HepG2 (cell line): ENCODE measurements around the gene PIEZO1. TPM values are rescaled to one million over a fixed set of nuclear protein-coding genes. Genes with fewer than 3 reads are reported as not detected.

Experiments
- CENPT ChIP-seq: sonication (generic); formaldehyde crosslinking; IDR thresholded peaks from 2 replicates; pipeline ENCODE4 v1.8.0; 2022; ENCODE audit warnings: low read depth, mild to moderate bottlenecking, moderate library complexity, missing genetic modification reagents
- GATAD2A ChIP-seq: IDR thresholded peaks from 2 replicates; pipeline ENCODE4 v1.6.1; 2016
- ISX ChIP-seq: sonication (generic); formaldehyde crosslinking; conservative IDR thresholded peaks from 2 replicates; pipeline ENCODE4 v1.5.0; 2020; ENCODE audit warnings: missing genetic modification reagents
- KAT7 ChIP-seq: IDR thresholded peaks from 2 replicates; pipeline ENCODE4 v1.6.1; 2018; ENCODE audit warnings: borderline replicate concordance, missing compliant biosample characterization
- MAX ChIP-seq: IDR thresholded peaks from 2 replicates; pipeline ENCODE4 v1.6.1; 2012; ENCODE audit warnings: inconsistent platforms
- MIER2 ChIP-seq: IDR thresholded peaks from 2 replicates; pipeline ENCODE4 v1.6.1; 2016; ENCODE audit warnings: missing biosample characterization, missing genetic modification reagents
- MIER3 ChIP-seq: IDR thresholded peaks from 2 replicates; pipeline ENCODE4 v1.6.1; 2016; ENCODE audit warnings: missing compliant biosample characterization, borderline replicate concordance
- MLX ChIP-seq: IDR thresholded peaks from 2 replicates; pipeline ENCODE4 v1.6.1; 2016
- MTF2 ChIP-seq: sonication (generic); formaldehyde crosslinking; IDR thresholded peaks from 2 replicates; pipeline ENCODE4 v1.5.0; 2020; ENCODE audit warnings: missing genetic modification reagents, borderline replicate concordance
- PCBP1 ChIP-seq: fragments of 200-400 bp; formaldehyde crosslinking; IDR thresholded peaks from 2 replicates; pipeline ENCODE4 v1.6.1; 2017; ENCODE audit warnings: mild to moderate bottlenecking, low read depth, low read length, borderline replicate concordance
- SP5 ChIP-seq: IDR thresholded peaks from 2 replicates; pipeline ENCODE4 v1.6.1; 2016; ENCODE audit warnings: low read depth, borderline replicate concordance
- STAT5B ChIP-seq: sonication (generic); formaldehyde crosslinking; IDR thresholded peaks from 2 replicates; pipeline ENCODE4 v1.4.0; 2020; ENCODE audit warnings: missing genetic modification reagents
- TCF12 ChIP-seq, 2 experiments: fragments of 450-650 bp in 1 of 2; sonication (generic) in 1 of 2; formaldehyde crosslinking in 1 of 2; IDR thresholded peaks; 2 replicates each; pipeline versions ENCODE4 v1.6.1 to v1.8.0; 2017 to 2022; ENCODE audit warnings: antibody characterized with exemption in 1 of 2, mild to moderate bottlenecking in 1 of 2, missing genetic modification reagents in 1 of 2, moderate library complexity in 1 of 2
- TEAD3 ChIP-seq: optimal IDR thresholded peaks from 2 replicates; pipeline ENCODE3; 2016; ENCODE audit warnings: borderline replicate concordance
- TFE3 ChIP-seq: IDR thresholded peaks from 2 replicates; pipeline ENCODE4 v1.6.1; 2016
- TRIM24 ChIP-seq: sonication (generic); formaldehyde crosslinking; IDR thresholded peaks from 2 replicates; pipeline ENCODE4 v1.8.0; 2022; ENCODE audit warnings: mild to moderate bottlenecking, missing genetic modification reagents
- ZBTB33 ChIP-seq: sonication (generic); formaldehyde crosslinking; IDR thresholded peaks from 2 replicates; pipeline ENCODE4 v1.4.0; 2020; ENCODE audit warnings: missing genetic modification reagents
- ZNF124 ChIP-seq: sonication (generic); formaldehyde crosslinking; IDR thresholded peaks from 2 replicates; pipeline ENCODE4 v1.4.0; 2020; ENCODE audit warnings: missing genetic modification reagents
- ZNF333 ChIP-seq: sonication (generic); formaldehyde crosslinking; IDR thresholded peaks from 2 replicates; pipeline ENCODE4 v1.4.0; 2020; ENCODE audit warnings: mild to moderate bottlenecking, missing genetic modification reagents, borderline replicate concordance
- ZNF556 ChIP-seq: sonication (generic); formaldehyde crosslinking; IDR thresholded peaks from 2 replicates; pipeline ENCODE4 v1.4.0; 2020; ENCODE audit warnings: mild to moderate bottlenecking, missing genetic modification reagents, borderline replicate concordance
- ZNF737 ChIP-seq: sonication (generic); formaldehyde crosslinking; IDR thresholded peaks from 2 replicates; pipeline ENCODE4 v1.5.0; 2020; ENCODE audit warnings: missing genetic modification reagents, mild to moderate bottlenecking, borderline replicate concordance
- ZNF749 ChIP-seq: sonication (generic); formaldehyde crosslinking; IDR thresholded peaks from 2 replicates; pipeline ENCODE4 v1.8.0; 2022; ENCODE audit warnings: mild to moderate bottlenecking, missing genetic modification reagents, moderate library complexity, borderline replicate concordance
- ZNF770 ChIP-seq: sonication (generic); formaldehyde crosslinking; IDR thresholded peaks from 2 replicates; pipeline ENCODE4 v1.5.0; 2020; ENCODE audit warnings: mild to moderate bottlenecking, missing genetic modification reagents
- ZSCAN20 ChIP-seq: sonication (generic); formaldehyde crosslinking; IDR thresholded peaks from 2 replicates; pipeline ENCODE4 v1.4.0; 2020; ENCODE audit warnings: missing genetic modification reagents, mild to moderate bottlenecking, borderline replicate concordance
- polyA plus RNA-seq, 8 experiments: library from polyadenylated mRNA; depleted of rRNA in 3 of 8; stranded (reverse) in 7 of 8; unstranded in 1 of 8; fragments of >200 nt; fragmentation: Illumina TruSeq in 4 of 8; extraction: Trizol in 4 of 8; gene quantifications; 2 replicates each; pipeline versions ENCODE4 v1.2.1 to v1.2.3, GENCODE V29; 2011 to 2016; ENCODE audit warnings: low read depth in 4 of 8, missing spikeins in 1 of 8, mixed read lengths in 1 of 8; ENCODE audit not compliant: insufficient read depth in 1 of 8
- total RNA-seq, 5 experiments: library from RNA; depleted of rRNA; stranded (reverse); fragments of >200 nt; fragmentation: Illumina TruSeq; extraction: Trizol; gene quantifications; 2 replicates each; pipeline ENCODE4 v1.2.3, GENCODE V29; 2016; ENCODE audit warnings: low read depth in 1 of 5

PIEZO1 gene
- total and polyA plus RNA-seq, 2 of the 13 experiments (the other 11 are each of a cell fraction or from before 2014, with no cell fraction given), result 67.9 to 85.0 TPM

GRCh38 chr16:88686439-88687253 is 98.4 kb downstream of the PIEZO1 start, which contains the start of gene SNAI3 (continued):
- TF ChIP-seq ZBTB33 (CRISPR knock-in tag) (no peak), CENPT (CRISPR knock-in tag) (peak; percentile 86), STAT5B (CRISPR knock-in tag) (no peak), GATAD2A (no peak), TRIM24 (CRISPR knock-in tag) (no peak), ZNF556 (CRISPR knock-in tag) (peak; percentile 93), MIER2 (CRISPR knock-in tag) (0 out of 2 replicates have a peak, but pooled peaks have one; percentile 20), ZNF124 (peak; percentile 40; the same call in 1 of the 2 replicates), KAT7 (CRISPR knock-in tag) (no peak), MIER3 (CRISPR knock-in tag) (no peak), ZNF749 (CRISPR knock-in tag) (0 out of 2 replicates have a peak, but pooled peaks have one; percentile 23), PCBP1 (no peak), TFE3 (CRISPR knock-in tag) (no peak; the same call in 1 of the 2 replicates), MAX (peak; percentile 88), ZNF333 (CRISPR knock-in tag) (no peak), MLX (CRISPR knock-in tag) (peak; percentile 50), ZNF770 (CRISPR knock-in tag) (no peak), ZSCAN20 (no peak), TCF12 (IDR thresholded peaks at IDR 0.05) (no peak), TCF12 (CRISPR knock-in tag; IDR thresholded peaks at IDR 0.05) (peak; percentile 18; the same call in 1 of the 2 replicates), ZNF737 (no peak), SP5 (CRISPR knock-in tag) (peak; percentile 29; the same call in 1 of the 2 replicates), ISX (CRISPR knock-in tag) (no peak), TEAD3 (CRISPR knock-in tag) (peak; percentile 42), MTF2 (CRISPR knock-in tag) (0 out of 2 replicates have a peak, but pooled peaks have one; percentile 36)
